MG63 (cell line): ENCODE measurements around the gene ADM5. TPM values are rescaled to one million over a fixed set of nuclear protein-coding genes. Genes with fewer than 3 reads are reported as not detected.

Source experiments
- DNase-seq: peaks from one replicate; pipeline ENCODE4 v3.0.0-alpha.2; 2020
- H3K27me3 ChIP-seq: fragments of 250-450 bp; sonication (Bioruptor Pico); 2 replicates; pipeline ENCODE4 v1.5.1; 2020; ENCODE audit warnings: mild to moderate bottlenecking, moderate library complexity
- H3K36me3 ChIP-seq: fragments of 250-450 bp; sonication (Bioruptor Pico); 2 replicates; pipeline ENCODE4 v1.5.1; 2020; ENCODE audit warnings: mild to moderate bottlenecking, moderate library complexity
- H3K4me3 ChIP-seq: fragments of 250-450 bp; sonication (Bioruptor Pico); 2 replicates; pipeline ENCODE4 v1.5.1; 2020; ENCODE audit warnings: mild to moderate bottlenecking, moderate library complexity
- H3K9me3 ChIP-seq: fragments of 250-450 bp; sonication (Bioruptor Pico); 2 replicates; pipeline ENCODE4 v1.5.1; 2020; ENCODE audit warnings: mild to moderate bottlenecking, moderate library complexity
- total RNA-seq: library from RNA; depleted of rRNA; stranded (reverse); fragments of >200 nt; shearing (Covaris generic); gene quantifications from 2 replicates; pipeline ENCODE4 v1.2.3, GENCODE V29; 2014; ENCODE audit warnings: low replicate concordance

The ADM5 gene
- total RNA-seq, 1 experiment from 2014 or later, result 0.33 TPM

GRCh38 chr19:49685845-49686332 is 3.5 kb upstream of the ADM5 start:
- Histone ChIP-seq H3K27me3 (no peaks in the 10 kb centered on the region), H3K9me3 (no peaks in the 10 kb centered on the region), H3K4me3 (no peak overlapping the region), H3K36me3 (peaks cover 60% of the 10 kb centered on the region)
- no peak for DNase-seq

GRCh38 chr19:49686503-49687088 is 2.8 kb upstream of the ADM5 start:
- peaks cover 53% of the 10 kb centered on the region for H3K36me3 ChIP-seq
- no peaks in the 10 kb centered on the region for H3K27me3 ChIP-seq
- no peak for DNase-seq
- no peaks in the 10 kb centered on the region for H3K9me3 ChIP-seq
- no peak overlapping the region for H3K4me3 ChIP-seq

DNA sequence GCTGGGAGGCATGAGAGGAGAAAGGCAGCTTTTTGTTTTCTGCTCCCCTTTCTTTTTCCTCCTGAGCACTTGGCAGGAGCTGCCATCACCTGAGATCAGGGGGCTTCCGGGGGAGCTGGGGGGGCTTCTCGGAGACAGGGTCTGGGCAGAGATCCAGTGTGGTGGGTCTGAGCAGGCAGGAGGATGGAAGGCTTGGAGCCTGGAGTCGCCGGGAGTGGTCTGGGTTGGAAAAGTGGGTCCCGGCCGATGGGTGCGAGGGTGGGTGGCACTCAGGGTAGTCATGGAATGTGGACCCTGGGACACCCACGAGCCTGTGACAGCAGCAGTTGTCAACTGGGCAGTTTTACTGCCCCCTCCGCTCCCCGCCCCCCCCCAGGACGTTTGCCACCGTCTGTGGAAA is 2.2 kb upstream of the ADM5 start:
- Histone ChIP-seq H3K36me3 (peaks cover 48% of the 10 kb centered on the region), H3K27me3 (no peaks in the 10 kb centered on the region), H3K9me3 (no peaks in the 10 kb centered on the region), H3K4me3 (no peak overlapping the region)
- no peak for DNase-seq

DNA sequence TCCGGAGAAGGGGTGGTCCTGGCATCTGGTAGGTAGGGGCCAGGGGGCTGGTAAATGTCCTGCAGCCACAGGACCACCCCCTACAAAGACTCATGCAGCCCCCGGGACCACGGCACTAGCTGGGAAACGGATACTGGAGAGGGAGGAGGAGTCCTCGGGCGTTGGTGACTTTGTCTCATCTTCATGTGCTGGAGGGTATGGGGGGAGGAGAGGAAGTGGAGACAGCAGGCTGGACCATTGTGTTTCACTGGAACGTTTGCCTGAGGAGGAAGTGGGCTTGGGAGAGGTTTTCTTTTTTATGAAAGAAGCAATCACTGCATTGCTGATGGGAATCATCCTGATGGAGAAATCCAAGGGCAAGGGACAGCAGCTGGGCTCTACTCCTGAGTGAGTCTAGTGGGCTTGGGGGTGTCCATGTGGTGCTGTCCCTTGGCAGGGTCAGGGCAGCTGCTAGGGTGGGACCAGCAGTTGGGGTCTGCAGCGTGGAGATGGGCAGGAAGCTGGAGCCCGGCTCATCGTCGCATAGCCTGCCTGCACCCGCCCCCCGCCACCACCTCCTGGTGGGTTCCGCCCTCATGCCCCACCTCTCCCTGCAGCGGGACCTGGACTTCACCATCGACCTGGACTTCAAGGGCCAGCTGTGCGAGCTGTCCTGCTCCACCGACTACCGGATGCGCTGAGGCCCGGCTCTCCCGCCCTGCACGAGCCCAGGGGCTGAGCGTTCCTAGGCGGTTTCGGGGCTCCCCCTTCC is 1.7 kb upstream of the ADM5 start:
- DNase-seq, result no peak
- Histone ChIP-seq H3K4me3 (no peak overlapping the region), H3K36me3 (peaks cover 42% of the 10 kb centered on the region), H3K9me3 (no peaks in the 10 kb centered on the region), H3K27me3 (no peaks in the 10 kb centered on the region)

- Histone ChIP-seq H3K4me3 (no peak overlapping the region), H3K27me3 (no peaks in the 10 kb centered on the region), H3K36me3 (peaks cover 33% of the 10 kb centered on the region), H3K9me3 (no peaks in the 10 kb centered on the region)
- DNase-seq, result no peak
Observed at GRCh38 chr19:49688531-49689132, 762 bp upstream of the ADM5 start.

DNA sequence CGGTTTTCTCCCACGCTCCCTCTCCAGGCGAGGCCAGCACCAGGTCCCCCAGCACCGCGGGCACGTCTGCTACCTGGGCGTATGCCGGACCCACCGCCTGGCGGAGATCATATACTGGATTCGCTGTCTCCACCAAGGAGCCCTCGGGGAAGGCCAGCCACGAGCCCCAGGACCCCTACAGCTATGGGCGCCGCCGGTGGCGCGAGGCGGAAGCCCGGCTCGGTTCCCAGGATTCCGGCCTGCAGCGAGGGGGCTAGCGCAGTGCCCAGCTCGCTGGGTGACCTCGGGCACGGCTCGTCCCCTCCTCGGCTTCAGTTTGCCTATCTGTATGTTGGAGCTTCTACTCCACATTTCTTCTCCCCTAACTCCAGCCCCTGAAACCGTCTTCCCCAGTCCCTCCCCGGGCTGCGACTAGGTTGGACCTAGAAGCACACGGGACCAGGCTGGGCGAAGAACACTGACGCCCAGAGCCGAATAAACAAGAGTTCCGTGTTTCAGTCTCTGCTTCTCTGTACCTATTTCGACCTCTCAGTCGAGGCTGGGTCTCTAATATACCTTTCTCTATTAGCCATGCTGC is 773 bp downstream of the ADM5 start:
- no peak for DNase-seq
- H3K9me3 ChIP-seq, result no peaks in the 10 kb centered on the region
- H3K4me3 ChIP-seq, result no peak overlapping the region
- no peaks in the 10 kb centered on the region for H3K27me3 ChIP-seq
- peaks cover 18% of the 10 kb centered on the region for H3K36me3 ChIP-seq

DNA sequence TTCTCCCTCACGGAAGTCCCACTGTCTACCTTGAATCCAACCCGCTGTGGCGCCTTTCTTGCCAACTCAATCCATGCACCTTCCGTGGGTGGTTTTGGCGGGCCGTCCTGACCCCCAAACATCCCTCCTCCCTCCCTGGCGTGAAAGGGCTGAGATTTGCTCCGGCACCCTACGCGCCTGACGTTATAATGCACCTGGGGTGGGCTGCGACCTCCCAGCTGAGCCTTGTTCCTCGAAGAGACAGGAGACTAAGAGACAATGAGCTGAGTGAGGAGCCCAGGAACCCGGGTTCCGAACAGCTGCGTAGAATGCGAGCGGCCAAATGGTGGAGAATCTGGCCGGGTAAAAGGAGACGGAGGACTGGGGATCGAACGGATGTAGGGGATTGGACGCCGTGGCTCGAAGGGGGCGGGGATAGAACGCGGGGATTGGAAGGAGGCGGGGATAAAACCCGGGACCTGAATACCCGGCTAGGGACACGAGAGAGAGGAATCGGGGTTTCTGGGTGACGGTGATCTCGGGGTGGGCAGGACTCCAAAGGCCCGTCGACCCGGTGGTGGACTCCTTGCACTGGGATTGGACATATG is 1.4 kb downstream of the ADM5 start, which contains the start of gene CPT1C:
TSS of gene CPT1C (plus strand) at position 461 of the 587 bp plus-strand sequence. CDS start 1,137 bp downstream, outside the sequence.
- no peaks in the 10 kb centered on the region for H3K9me3 ChIP-seq
- DNase-seq, result no peak
- no peak within 1 kb of the TSS for H3K4me3 ChIP-seq
- H3K36me3 ChIP-seq, result peaks cover 14% of the 10 kb centered on the region
- no peaks in the 10 kb centered on the region for H3K27me3 ChIP-seq

DNA sequence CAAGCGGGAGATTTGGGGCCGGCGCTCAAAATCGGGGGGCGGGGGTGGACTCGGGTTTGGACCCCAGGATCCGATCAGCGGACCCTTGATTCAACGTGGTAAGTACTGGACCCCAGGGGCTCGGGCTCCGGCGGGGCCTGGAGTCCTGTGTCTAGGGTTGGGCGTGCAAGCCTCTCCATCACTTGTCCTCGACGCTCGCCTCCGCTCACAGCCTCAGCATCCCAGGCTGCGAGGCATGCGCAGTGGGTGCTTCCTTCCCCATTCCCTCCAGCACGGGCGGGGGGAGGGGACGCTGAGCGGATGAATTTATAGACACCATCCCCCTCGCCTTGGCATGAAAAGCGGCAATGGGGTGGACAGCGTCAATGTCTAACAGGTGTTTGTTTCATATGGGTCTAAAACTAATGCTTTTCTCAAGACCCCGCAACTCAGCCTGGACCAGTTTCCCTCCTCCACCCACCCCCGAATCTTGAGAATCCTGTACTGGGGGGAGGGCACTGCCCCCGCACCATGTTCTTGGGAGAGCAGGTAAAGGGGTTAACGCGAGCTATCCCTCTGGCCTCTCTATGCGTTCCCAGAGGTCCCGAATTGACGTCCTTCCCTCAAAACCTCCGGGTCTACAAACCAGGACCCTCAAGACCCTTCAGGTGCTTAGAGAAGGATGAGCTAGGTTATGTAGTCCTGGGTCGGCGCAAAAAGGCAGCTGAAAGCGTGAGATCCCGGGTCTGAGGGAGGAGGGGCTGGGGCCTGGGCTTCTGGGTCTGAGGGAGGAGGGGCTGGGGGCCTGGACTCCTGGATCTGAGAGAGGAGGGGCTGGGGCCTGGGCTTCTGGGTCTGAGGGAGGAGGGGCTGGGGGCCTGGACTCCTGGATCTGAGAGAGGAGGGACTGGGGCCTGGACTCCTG is 2.1 kb downstream of the ADM5 start:
- Histone ChIP-seq H3K4me3 (no peak overlapping the region), H3K27me3 (no peaks in the 10 kb centered on the region), H3K36me3 (peaks cover 6% of the 10 kb centered on the region), H3K9me3 (no peaks in the 10 kb centered on the region)
- DNase-seq, result no peak

- no peak for DNase-seq
- no peaks in the 10 kb centered on the region for H3K27me3 ChIP-seq
- H3K9me3 ChIP-seq, result no peaks in the 10 kb centered on the region
- H3K4me3 ChIP-seq, result no peak overlapping the region
- H3K36me3 ChIP-seq, result peaks cover 6% of the 10 kb centered on the region
Observed at GRCh38 chr19:49692147-49692506, 2.7 kb downstream of the ADM5 start.

- Histone ChIP-seq H3K9me3 (no peaks in the 10 kb centered on the region), H3K36me3 (no peaks in the 10 kb centered on the region), H3K4me3 (no peak overlapping the region), H3K27me3 (no peaks in the 10 kb centered on the region; the same call in 1 of the 2 replicates)
- no peak for DNase-seq
Observed at GRCh38 chr19:49696115-49696514, 6.7 kb downstream of the ADM5 start.

DNA sequence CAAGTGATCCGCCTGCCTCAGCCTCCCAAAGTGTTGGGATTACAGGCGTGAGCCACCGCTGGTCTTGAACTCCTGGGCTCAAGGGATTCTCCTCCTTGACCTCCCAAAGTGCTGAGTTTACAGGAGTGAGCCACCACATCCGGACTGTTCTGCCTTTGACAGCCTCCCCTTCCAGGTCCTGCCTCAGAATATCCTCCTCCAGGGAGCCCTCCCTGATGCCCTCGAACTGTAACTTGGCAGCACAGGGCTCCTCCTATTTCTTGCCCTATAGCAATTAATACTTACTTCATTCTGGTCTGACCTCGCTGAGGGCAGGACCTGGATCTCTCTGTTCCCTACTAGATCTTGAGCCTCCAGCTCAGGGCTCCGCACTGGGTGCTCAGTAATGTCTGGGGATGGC is 7.5 kb downstream of the ADM5 start:
- DNase-seq, result no peak
- H3K9me3 ChIP-seq, result no peaks in the 10 kb centered on the region

DNA sequence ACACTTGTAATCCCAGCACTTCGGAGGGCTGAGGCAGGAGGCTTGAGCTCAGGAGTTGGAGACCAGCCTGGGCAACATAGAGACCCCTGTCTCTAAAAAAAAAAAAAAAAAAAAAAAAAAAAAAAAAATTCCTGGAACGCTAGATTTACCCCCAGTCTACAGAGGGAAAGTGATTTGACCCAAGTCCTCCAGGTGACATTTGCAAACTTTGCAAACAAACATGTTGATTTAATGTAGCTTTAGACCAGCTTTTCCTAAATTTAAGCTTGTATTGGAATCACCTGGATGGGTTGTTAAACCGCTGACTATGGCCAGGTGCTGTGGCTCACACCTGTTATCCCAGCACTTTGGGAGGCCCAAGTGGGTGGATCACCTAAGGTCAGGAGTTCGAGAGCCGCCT is 10.0 kb downstream of the ADM5 start:
- DNase-seq, result no peak
- no peaks in the 10 kb centered on the region for H3K9me3 ChIP-seq
- peaks cover 4% of the 10 kb centered on the region for H3K27me3 ChIP-seq
- H3K36me3 ChIP-seq, result no peaks in the 10 kb centered on the region
- H3K4me3 ChIP-seq, result no peak overlapping the region

More for the DNA sequence above, 7.5 kb downstream of the ADM5 start:
- H3K27me3 ChIP-seq, result peaks cover 4% of the 10 kb centered on the region
- no peak overlapping the region for H3K4me3 ChIP-seq
- no peaks in the 10 kb centered on the region for H3K36me3 ChIP-seq

GRCh38 chr19:49700563-49700962 is 11.2 kb downstream of the ADM5 start:
- H3K27me3 ChIP-seq, result peaks cover 4% of the 10 kb centered on the region
- DNase-seq, result no peak
- no peak overlapping the region for H3K4me3 ChIP-seq

GRCh38 chr19:49701271-49701786 is 11.9 kb downstream of the ADM5 start:
- no peak overlapping the region for H3K4me3 ChIP-seq
- no peaks in the 10 kb centered on the region for H3K9me3 ChIP-seq
- DNase-seq, result no peak
- H3K36me3 ChIP-seq, result no peaks in the 10 kb centered on the region
- H3K27me3 ChIP-seq, result peaks cover 4% of the 10 kb centered on the region

More at GRCh38 chr19:49700563-49700962, 11.2 kb downstream of the ADM5 start:
- Histone ChIP-seq H3K36me3 (no peaks in the 10 kb centered on the region), H3K9me3 (no peaks in the 10 kb centered on the region)

DNA sequence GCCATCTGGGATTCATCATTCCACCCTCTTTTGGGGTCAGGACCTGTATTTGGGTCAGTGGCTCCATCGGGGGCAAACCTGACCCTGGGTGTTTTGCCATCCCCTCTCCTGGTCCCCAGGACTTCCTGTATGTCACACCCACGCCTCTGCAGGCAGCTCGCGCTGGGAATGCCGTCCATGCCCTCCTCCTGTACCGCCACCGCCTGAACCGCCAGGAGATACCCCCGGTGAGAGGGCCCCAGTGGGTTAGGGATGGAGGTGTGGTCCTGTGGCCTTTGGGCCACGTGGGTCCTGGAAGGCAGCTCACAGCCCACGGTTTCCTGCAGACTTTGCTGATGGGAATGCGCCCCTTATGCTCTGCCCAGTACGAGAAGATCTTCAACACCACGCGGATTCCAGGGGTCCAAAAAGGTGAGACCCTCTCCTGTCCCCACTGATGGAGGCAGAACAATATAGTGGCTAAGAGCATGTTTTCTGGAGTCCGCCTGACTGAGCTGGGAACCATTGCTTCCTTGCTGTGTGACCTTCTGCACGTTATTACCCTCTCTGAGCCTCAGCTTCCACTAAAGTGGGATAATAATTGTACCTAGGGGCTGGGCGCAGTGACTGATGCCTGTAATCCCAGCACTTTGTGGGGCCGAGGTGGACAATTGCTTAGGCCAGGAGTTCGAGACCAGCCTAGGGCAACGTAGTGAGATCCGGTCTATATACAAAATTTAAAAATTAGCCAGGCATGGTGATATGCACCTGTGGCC is 15.7 kb downstream of the ADM5 start:
- Histone ChIP-seq H3K9me3 (no peaks in the 10 kb centered on the region), H3K4me3 (no peak overlapping the region), H3K27me3 (peaks cover 4% of the 10 kb centered on the region), H3K36me3 (no peaks in the 10 kb centered on the region)
- no peak for DNase-seq
